HG02588 (cell line): ENCODE results near the gene PRSS1.
"Not testable (repeated sequence)": the region's sequence is repeated elsewhere in the genome, so short reads cannot be mapped to it uniquely, and the experiment has no call there.

ENCODE experiments used
- ATAC-seq: cut with Tn5 transposase; IDR thresholded peaks from one replicate; pipeline ENCODE4 v1.9.1; 2021; ENCODE audit warnings: mild to moderate bottlenecking, moderate library complexity; ENCODE audit not compliant: unreplicated experiment

The PRSS1 gene

DNA sequence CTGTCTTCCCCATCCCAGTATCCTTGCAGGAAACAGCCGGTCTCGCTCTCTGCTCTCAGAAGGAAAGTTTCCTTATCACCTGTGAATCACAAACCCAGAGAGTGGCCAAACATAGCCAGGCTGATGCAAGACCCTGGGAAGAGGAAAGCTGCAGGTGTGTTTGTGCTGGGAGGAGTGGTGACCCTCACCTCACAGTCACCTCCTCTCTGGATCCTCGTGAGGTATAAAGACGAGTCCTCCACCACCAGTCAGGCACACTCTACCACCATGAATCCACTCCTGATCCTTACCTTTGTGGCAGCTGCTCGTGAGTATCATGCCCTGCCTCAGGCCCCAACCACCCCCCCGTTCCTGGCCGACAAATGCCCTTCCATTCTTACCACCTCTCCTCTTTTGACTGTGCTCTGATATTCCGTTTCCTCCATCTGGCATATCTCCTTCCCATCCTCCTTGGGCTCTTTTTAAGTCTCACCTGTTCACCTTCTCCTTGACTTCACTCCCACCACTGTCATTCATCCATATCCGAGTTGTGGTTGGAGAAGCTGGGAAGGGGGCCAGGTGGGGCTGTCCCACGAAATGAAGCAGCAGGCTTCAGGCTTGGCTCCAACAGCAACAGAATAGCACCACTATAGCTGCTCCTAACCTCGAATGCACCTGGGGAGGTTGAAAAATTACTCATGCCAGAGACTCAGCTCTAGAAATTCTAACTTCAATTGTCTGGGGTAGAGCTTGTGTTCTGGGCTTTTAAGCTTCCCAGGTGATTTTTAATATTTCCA lies at the start of gene PRSS1:
Gene PRSS1 (plus strand): TSS at position 255 of the 776 bp plus-strand sequence. CDS start 13 bp downstream, at position 268.
- ATAC-seq: no peak

DNA sequence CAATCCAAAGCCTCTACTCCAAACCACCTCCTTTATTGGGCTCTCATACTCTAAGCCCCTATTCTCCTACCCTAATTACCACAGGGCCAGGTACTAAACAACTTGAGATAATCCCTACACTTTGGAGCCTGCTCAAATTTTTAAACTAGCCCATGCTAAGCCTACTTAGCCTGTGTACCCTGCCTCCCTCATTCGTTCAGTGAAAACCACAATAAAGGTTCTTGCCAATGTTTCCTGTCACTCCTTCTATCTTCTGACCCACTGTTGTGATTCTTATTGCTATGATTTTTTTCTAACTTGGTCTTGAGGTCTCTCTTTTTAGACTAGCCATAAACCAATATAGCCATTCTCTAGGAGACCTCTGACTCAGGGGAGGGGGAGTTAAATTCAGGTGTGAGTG lies 48.3 kb upstream of the PRSS1 start:
- ATAC-seq: not testable (repeated sequence)

DNA sequence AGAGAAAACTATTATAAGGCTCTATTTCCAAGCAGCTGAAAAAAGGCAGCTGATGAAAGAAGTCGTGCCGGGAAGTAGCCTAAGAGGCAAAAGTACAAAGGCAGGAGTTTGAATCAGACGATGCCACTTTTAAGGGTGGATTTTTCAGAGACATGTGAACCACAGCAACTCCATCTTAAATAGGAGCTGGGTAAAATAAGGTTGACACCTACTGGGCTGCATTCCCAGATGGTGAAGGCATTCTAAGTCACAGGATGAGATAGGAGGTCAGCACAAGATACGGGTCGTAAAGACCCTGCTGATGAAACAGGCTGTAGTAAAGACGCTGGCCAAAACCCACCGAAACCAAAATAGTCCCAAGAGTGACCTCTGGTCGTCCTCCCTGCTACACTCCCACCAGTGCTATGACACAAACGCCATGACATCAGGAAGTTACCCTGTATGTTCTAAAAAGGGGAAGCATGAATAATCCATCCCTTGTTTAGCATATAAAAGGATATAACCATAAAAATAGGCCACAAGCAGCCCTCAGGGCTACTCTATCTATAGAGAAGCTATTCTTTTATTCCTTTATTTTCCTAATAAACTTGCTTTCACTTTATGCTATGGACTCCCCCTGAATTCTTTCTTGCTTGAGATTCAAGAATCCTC lies 45.5 kb upstream of the PRSS1 start:
- no peak for ATAC-seq

DNA sequence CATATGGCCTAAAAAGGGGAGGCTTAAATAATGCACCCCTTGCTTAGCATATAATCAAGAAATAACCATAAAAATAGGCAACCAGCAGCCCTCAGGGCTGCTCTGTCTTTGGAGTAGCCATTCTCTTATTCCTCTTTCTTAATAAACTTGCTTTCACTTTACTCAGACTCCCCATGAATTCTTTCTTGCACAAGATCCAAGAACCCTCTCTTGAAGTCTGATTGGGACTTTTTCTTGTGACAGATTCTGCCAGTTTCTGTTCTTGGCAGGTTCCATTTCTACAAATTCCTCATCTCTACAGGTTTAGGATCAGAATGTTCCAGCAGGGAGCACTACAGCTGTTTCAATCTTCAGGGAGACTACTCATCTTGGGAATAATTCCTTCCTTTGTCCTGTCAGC lies 40.5 kb upstream of the PRSS1 start:
- not testable (repeated sequence) for ATAC-seq

DNA sequence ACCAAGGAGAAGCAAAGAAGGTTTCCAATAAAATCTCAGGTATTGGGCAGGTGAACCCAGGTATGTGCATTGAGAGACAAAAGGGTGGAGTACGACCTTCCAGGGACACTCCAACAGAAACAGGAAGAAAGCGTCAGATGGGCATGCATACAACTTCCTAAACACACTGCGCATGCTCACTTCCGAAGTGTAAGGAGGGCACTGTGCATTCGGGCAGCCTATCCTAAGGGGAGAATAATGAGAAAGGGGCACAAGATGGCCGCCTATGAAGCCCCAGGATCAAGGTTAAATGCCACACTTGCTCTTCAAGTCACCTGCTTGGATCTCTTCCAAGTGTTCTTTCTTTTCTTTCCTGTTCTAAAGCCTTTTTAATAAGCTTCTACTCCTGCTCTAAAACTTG lies 39.4 kb upstream of the PRSS1 start:
- no peak for ATAC-seq

DNA sequence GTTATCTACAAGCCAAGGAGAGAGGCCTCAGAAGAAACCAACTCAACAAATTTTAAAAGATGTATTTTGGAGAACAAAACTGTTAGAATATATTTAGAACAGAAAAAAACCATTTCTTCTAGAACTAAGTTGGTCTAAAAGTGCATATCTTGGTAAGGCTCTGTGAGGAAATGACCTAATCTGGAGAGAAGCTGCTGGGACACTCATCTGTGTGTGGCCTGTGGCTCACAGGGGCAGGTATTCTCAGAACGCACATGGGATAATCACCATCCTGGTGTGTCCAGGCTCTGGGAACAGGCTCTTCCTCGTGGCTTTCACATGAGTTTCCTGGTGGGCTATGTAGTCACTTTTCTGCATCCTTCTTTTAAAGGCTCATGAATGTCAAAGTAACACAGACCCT lies 38.1 kb upstream of the PRSS1 start:
- ATAC-seq: no peak

DNA sequence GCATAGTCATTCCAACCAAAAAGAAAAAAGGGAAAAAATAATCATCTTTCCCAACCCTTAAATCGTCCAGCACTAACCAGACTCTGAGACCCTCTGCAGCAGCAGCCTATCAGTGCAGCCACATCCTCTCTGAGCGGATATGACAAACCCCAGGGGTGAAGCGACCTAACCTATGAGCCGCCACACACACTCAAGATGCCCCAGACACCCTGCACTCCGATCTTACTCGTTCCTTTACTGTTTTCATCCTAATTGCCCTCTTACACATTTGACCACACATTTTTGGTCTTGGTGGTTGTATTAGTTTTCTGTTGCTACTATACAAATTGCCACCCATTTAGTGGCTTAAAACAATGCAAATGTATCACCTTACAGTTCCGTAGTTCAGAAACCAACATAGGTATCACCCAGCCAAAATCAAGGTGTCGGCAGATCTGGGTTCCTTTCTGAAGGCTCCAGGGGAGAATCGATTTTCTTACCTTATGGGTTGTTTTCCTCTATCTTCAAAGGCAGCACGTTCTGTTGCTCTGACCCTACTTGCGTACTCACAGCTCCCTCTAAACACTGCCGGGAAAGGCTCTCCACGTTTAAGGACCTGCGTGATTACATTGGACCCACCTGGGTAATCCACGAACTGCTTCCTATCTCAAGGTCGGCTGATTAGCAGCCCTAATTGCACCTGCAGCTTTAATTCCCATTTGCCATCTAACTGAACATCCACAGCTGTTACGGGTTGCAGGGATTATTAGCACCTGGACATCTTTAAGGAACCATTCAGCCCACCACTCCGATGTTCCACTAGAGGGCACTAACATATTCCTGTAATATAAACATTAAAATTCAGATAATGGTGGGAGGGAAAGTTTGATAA lies 37.3 kb upstream of the PRSS1 start:
- ATAC-seq: no peak

DNA sequence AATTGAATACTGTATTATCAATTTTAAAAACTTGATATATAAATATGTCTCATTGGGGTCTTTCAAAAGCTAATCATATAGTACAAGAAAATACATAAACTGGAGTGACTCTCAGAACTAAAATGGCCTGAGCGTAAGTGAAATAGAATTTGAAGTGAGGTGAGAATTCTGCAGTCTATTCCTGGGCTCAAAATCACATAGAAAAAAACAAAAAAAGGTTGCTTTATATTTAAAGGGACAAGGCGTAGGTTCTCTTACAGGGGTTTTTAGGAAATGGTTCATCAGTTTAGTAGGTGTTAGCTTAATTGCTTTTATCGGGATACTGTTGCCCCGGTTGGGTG lies 36.7 kb upstream of the PRSS1 start:
- no peak for ATAC-seq

DNA sequence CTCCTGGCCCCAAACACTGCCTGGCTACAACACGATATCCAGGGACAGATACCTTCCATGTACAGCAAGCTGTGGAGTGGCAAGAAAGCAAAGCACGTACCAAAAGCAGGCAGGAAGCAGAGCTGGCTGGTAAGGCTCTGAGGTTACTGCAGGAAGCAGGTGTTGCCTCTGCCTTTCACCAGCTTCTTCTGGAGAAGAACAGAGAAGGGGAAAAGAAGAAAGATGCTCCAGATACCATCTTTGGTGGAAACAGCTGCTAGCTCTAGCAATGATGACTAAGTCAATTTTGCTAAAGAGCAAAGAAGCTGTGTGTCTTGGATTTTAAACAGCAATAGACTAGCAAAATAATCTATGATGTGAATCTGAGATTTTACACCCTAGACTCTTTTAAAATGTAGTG lies 34.9 kb upstream of the PRSS1 start:
- no peak for ATAC-seq

DNA sequence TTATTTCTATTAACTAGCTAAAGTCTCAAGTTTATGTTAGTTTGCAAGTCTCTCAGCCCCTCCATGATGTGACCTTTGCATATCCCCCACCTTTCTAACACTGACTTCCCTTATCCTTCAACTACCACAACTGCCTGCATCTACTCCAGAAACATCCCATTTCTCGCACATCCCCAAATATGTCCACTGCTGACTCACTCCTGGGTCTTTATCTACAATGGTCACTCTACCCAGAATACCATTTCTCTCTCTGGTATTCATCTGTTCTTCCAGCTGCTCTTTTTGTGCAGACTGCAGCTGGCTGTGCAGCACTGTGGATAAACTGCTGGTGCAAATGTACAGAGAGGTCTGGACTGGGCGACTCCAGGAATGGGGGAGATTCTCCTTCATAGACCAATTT lies 32.7 kb upstream of the PRSS1 start:
- no peak for ATAC-seq

DNA sequence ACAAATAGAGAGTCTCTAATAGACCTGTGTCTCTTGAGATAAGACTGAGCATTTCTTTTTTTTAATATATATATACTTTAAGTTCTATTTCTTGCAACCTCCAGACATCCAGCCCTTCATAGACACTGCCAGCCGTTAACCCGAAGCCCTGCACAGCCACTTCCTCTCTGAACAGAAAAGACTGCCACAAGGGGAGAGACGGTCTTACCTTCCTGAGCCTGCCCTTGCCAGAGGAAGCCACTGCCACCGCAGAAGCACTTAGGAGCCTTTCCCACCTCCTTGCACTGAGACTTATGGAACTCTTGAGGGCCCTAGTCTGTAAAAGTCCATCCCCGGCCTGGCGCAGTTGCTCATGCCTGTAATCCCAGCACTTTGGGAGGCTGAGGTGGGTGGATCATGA lies 31.8 kb upstream of the PRSS1 start:
- ATAC-seq: no peak

DNA sequence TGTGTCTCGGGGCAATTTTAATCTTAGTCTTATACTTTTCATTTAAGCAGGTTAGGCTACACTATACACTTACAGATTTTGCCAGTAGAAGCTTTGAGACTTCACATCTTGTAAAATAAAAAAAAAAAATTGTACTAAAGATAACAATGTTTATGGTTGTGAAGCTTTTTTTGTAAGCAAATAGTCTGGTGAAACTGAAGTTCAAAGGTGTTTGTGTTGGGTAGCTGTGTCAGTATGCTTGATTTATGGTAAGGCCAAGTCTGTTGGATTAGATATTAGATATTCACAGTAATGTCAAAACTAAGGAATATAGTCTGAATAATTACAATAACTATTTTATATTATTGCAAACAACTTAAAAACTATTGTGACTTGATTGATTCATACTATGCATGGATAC lies 31.0 kb upstream of the PRSS1 start:
- no peak for ATAC-seq

DNA sequence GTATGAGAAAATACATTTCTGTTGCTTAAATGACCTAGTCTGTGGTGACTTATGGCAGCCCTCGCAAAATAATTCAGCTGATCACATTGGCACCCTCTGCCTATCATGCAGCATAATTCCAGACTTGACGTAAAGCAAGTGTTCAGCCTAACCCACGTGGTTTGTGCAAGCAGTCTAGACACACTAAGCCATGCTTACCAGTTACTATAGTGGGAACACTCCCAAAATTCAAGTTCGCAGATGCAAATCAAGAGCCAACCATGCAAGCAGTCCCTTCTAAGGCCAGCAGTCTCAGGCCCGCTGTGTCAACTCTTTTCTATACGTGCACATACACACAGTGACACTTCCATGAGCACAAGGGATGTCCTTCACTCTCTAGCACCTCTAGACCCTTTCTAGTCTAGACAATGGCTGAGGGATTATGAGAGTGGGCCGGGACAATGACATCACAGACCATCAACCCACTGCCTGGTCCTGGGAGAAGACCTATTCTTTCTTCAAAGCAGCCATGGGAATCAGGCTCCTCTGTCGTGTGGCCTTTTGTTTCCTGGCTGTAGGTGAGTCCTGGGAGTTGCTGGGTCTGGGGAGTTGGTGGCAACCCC lies 29.0 kb upstream of the PRSS1 start:
- no peak for ATAC-seq

DNA sequence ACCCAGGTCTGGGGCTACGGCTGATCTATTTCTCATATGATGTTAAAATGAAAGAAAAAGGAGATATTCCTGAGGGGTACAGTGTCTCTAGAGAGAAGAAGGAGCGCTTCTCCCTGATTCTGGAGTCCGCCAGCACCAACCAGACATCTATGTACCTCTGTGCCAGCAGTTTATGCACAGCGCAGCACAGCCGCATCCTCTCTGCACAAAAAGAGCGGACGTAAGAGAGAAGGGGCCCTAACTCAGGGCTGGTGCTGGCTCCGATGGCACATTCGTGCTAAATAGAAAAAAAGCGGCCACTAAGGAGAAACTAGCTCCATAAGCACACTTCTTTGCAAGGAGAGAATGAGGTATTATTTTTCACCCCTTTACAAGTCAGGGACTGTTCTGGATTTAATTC lies 28.3 kb upstream of the PRSS1 start:
- no peak for ATAC-seq

DNA sequence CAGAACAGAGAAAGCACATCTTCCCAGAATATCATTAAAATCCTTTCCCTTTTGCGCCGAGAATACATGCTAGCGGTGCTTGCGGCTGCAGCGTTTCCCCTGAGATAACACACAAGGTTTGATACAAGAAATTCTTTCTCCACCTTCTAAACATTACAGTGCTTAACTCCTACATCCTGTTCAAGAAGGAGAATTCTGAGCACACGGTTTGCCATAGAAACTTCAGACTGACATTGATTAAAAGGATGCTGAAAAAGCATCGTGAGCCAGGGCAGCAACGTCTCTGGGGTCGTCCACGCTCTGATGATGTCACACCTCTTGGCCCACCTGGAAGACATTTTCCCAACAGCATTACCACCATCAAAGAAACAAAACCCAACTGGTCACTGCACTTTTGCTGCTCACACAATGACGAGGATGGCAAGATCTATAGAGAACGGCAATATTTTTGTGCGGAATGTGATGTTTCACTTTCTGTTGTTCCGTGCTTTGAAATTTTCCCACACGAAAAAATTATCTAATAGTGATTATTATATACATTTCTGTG lies 27.0 kb upstream of the PRSS1 start:
- no peak for ATAC-seq

DNA sequence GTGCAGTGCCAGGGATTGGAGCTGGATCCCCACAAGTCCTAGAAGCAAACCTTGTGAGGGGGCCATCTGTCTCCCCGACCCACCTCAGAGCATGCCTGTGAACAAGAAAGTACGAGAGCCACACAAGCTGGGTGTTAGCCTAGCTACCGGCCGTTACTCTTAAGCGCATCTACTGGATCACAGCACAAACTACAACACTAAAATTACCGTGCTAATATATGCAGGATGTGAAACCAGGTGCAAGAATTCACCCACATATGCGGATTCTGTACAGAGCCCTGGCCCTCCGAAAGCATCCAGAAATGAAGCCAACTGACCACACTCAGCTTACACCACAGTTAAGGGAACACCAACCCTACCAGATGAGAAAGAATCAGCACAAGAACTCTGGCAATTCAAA lies 16.0 kb upstream of the PRSS1 start:
- ATAC-seq: no peak

DNA sequence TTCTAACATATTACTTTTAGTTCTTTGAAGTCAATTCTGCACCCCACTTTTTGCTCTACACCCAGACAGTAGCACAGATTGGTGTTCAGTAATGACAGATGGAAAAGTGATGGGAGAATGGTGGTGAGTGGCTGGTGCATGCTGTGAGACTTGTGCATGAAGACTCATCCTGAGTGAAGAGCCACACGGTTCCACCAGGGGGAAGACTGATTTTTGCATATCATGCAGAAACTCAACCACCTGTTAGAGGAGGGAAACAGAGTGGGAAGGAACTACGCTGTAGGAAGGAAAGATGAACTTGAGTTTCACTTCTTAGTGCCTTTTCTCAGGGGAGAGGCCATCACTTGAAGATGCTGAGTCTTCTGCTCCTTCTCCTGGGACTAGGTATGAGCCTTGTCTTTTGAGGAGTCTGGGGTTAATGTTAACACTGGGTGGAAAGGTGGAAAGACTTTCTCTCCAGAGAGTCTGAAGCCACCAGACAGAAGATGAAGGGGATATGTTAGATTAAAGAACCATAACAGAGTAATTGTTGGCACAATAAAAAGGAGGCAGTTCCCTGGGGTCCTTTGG lies 9.3 kb upstream of the PRSS1 start:
- ATAC-seq: peak; percentile 97

DNA sequence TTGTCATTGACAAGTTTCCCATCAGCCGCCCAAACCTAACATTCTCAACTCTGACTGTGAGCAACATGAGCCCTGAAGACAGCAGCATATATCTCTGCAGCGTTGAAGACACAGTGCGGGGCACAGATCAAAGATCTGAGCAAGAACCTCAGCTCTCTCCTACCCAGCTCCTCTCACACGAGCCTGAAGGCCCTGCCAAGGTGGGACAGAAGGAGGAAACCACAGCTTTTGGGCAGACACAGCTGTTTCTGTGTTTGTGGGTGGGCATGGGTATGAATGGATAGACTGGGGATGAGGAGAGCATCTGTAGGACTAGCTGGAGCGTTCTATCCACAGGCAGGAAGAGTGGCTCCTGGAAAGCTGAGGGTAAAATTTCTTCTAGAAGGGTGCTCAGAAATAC lies 8.5 kb upstream of the PRSS1 start:
- ATAC-seq: no peak

DNA sequence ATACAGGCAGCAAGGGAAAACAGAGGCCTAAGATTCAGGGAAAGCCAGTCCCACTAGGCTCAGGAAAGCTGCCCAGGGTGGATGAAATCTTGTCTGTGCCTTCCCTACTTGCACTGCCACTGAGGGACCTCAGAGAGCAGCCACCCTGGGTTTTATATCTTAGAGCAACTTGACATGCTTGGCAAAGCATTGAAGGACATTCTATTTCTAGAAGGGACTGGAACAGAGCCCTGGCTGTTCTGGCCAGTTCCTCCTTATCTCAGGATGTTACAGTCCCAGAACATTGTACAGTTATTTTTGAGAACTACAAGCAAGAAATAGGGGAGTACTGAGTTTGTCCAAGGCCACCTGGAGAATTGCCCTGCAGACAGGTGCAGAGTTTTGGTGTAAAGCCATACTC lies 7.3 kb upstream of the PRSS1 start:
- ATAC-seq: not testable (repeated sequence)

DNA sequence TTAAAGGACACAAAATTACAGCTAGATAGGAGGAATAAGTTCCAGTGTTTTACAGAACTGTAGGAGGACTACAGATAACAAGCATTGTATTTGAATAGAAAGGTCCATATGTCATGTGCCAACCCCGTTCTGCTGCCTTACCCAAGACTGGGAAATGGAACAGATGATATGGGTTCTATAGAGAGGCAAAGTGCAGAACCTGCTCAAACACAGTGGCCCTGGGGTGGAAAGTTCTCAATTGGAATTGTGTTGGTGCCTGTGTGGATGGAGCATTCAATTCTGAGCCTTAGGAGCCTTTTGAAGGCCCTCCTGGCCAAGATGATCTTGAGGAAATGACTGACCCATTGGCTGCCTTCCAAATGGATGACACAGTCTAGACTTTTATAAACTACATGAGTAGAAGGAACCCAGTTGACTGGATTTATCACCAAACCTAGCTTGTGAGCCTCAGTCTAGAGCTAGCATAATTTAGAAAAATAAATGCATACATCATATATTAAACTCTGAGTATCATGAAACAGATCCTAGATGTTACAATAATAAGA lies 4.1 kb upstream of the PRSS1 start:
- ATAC-seq: no peak

DNA sequence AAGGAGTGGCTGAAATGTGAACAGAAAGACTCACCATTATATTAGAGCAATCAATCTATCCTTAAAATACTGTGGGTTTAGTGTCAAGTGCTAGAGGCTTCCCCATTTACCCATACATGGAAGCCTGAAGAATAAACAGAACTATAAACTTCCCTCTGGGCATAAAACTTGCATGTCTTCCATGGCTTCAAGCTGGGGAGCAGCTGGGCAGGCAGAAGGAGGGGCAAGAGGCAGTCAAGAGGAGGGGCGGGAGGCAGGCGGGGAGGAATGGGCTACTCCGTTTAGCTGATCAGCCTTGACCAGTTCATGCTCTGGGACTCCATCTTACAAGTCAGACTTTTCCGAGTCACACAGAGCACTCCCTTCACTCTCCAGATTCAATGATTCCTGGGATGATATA lies 3.5 kb upstream of the PRSS1 start:
- no peak for ATAC-seq
